ENCODE data around the gene CBX5.
A peak's percentile ranks its signal among the peaks of the same experiment; 100 is the strongest.
"Not testable (repeated sequence)": the region's sequence is repeated elsewhere in the genome, so short reads cannot be mapped to it uniquely, and the experiment has no call there.

CBX5 gene

DNA sequence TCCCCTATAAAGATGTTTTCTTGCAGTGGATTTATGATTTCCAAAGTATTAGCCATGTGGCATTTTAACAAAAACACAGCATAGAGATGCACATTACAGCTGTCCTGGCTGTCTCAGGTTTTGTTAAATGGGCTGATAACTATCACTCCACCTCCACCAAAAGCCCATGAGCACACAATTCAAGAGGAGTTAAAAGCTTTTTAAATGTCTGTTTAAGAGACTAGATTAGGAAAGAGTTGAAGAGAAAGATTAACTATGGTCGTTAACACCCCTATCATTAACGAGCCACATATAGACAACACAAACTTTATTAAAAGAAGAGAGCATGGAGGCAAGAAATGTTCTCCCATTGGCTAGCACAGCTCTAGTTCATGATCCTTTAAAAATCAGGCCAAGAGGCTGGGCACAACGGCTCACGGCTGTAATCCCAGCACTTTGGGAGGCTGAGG lies 14.5 kb downstream of the CBX5 start:
- no peak for DNase-seq (ENCODE audit: low read depth in 2 of 2)

GRCh38 chr12:54262403-54262925 lies 17.5 kb downstream of the CBX5 start:
- DNase-seq (ENCODE audit: low read depth in 2 of 2), result peak in 1 of 2 experiments; percentile 31

DNA sequence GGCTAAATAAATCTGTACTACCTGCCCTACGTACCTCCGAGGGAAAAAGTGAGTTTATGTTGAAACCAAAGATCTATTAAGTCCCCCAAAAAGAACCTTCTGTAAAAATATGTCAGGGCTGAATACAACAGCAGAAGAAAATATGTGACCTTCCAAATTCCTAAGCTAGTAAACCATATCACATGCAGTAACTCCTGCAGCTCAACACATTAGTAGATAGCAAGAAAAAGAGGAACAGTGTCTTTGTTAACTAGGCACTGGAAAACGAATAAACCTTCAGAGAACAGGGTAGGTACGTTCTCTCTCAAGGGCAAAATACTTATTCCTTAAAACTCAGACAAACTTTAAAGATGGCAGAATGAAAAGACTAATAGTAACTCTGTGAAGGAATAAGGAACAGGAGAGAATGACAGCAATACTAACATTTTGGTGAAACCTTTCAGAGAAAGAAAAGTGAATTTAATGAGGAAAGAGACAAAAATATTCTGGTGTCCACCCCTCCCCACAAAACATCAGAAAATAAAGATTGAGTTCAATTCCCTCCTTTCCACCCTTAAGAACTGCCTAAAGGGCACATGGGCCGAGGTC lies 18.0 kb downstream of the CBX5 start:
- DNase-seq (ENCODE audit: low read depth in 2 of 2), result no peak

GRCh38 chr12:54259194-54260011 lies 20.5 kb downstream of the CBX5 start:
- DNase-seq (ENCODE audit: low read depth in 2 of 2), result peak; percentile 82 to 83

DNA sequence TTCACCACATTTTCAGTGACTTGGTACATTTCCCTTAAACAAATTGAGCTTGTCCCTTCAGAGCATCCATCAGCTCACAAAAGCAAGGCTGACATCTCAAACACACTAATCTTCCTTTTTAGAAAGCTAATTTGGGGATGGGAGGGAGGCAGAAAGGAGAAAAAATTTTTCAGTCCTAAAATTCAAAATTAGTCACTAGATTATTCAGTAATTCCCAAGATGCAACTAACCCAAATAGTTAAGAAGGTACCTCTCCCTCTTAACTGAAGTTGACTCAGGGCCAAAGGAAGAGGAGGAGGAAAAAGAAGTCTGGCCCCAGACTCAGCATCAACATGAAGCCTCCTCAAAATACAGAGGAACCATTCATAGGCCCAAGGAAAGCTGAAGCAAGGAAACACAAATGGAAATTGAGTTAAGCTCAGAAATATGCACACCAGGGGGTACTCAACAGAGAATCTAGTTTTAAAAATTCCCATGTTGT lies 21.7 kb downstream of the CBX5 start:
- peak; percentile 38 for DNase-seq (ENCODE audit: low read depth in 2 of 2)

GRCh38 chr12:54257332-54257731 lies 22.6 kb downstream of the CBX5 start:
- no peak for DNase-seq (ENCODE audit: low read depth in 2 of 2)

GRCh38 chr12:54253240-54253639 lies 26.7 kb downstream of the CBX5 start:
- no peak for DNase-seq (ENCODE audit: low read depth in 2 of 2)

DNA sequence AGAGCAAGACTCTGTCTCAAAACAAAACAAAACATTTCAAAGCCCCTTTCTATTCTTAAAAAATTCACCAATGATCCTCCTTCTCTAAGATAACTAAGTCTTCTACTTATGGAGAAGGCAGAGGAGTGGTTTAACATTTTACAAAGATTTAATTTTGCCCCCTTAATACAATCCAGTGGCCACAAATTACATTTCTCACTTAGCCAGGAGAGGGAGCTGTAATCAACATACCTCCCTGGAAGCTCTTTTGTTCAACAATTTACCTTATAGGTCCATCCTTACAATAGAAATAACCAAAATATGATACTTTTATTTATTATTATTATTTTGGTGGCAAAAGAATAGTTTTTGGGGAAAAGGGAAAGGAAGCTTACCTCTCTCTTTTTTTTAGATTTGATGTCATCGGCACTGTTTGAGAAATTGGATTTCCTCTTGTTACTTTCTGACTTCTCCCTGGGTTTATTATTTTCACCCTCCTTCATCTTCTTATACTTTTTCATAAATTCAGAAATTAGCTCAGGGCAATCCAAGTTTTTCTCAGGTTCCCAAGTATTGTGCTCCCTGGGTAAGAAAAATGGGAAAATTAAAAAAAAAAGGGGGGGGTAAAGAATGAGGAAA lies 28.1 kb downstream of the CBX5 start:
- DNase-seq (ENCODE audit: low read depth in 2 of 2), result no peak

DNA sequence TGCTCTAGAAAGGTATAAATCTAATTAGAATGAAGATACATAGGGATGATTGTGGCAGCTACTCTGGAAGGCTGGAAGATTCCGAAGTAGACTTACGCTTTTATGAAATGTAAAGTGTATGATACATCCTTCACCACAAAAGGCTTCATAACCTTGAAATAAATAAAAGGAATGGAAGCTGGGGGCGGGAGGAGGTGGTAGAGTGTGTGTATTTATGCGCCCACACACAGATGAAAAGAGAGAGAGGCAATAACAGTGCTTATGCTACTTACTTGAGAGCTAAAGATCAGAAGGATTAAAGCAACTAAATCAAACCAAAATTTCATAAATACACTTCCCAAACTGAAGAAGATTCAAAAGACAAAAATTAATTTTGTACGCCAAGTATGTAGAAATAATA lies 30.4 kb downstream of the CBX5 start:
- DNase-seq (ENCODE audit: low read depth in 2 of 2), result no peak

GRCh38 chr12:54246011-54246641 lies 33.8 kb downstream of the CBX5 start:
- DNase-seq (ENCODE audit: low read depth in 2 of 2), result no peak

DNA sequence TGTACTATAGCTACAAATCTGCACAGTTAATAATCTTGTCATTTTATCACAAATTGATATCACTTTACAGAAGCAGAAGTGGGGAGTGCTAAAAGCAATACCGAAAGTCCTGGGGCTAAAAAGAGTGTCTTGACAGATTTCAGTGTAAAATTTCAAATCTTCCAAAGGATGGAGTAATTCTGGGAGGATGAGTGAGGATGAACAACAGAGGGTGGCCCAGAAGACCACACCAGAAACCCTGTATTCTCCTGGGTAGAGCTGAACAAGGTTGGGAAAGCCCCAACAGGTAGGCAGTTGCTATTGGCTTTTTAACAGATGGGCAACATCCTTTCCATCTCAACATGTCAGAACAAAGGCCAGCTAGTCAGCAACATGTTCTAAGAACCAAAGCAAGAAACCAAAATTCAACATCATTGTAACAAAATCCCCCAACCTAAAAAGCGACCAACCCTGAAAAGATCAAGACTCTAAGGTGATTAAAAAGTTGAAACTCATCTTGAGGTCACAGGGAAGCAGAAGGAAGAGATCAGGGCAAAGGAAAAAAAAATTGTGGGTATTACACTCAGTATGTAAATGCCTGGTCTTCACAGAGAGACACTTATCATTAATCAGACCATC lies 38.8 kb downstream of the CBX5 start:
- DNase-seq (ENCODE audit: low read depth in 2 of 2), result no peak

DNA sequence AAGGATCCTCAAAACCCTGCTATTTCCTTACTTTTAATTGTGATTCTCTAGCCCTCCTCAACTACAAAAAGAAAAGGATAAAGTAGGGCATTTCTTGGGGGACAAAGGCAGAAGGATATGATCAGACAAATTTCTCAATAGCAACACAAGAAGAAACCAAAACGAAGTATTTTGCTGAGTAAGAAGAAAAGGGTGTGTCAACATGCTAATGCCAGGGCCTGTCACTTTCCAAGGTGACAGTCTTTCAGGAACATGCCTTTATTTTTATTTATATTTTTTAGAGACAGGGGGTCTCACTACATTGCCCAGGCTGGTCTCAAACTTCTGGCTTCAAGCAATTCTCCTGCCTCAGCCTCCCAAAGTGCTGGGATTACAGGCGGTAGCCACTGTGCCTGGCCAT lies 39.8 kb downstream of the CBX5 start:
- DNase-seq (ENCODE audit: low read depth in 2 of 2), result no peak

DNA sequence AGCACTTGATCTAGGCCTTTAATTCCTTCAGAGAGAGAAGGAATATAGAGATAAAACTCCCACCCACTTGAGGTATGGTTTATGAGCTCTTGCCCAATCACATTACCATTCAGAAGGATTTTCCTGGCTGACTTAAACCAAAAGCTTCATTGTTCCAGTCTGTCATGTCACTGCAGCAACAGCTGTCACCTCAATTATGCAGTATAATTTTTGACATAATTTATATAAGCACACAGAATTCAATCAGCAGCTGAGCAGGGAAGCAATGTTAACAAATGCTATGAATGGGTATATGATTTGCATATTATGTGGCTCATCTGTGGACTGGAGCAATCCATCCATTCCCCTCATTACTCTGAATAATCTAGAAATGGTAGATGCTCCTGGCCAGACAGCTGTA lies 40.3 kb downstream of the CBX5 start:
- no peak for DNase-seq (ENCODE audit: low read depth in 2 of 2)

GRCh38 chr12:54238531-54238930 lies 41.4 kb downstream of the CBX5 start:
- no peak for DNase-seq (ENCODE audit: low read depth in 2 of 2)

- DNase-seq (ENCODE audit: low read depth in 2 of 2), result peak; percentile 47
Measured at GRCh38 chr12:54232790-54233189, 47.1 kb downstream of the CBX5 start.

GRCh38 chr12:54231269-54231668 lies 48.7 kb downstream of the CBX5 start:
- DNase-seq (ENCODE audit: low read depth in 2 of 2), result not testable (repeated sequence)

GRCh38 chr12:54230555-54230954 lies 49.4 kb downstream of the CBX5 start:
- no peak for DNase-seq (ENCODE audit: low read depth in 2 of 2)

- DNase-seq (ENCODE audit: low read depth in 2 of 2), result peak; percentile 92
Measured at GRCh38 chr12:54229624-54230212, 50.2 kb downstream of the CBX5 start.

- DNase-seq (ENCODE audit: low read depth in 2 of 2), result no peak
Measured at GRCh38 chr12:54228471-54228870, 51.5 kb downstream of the CBX5 start.

DNA sequence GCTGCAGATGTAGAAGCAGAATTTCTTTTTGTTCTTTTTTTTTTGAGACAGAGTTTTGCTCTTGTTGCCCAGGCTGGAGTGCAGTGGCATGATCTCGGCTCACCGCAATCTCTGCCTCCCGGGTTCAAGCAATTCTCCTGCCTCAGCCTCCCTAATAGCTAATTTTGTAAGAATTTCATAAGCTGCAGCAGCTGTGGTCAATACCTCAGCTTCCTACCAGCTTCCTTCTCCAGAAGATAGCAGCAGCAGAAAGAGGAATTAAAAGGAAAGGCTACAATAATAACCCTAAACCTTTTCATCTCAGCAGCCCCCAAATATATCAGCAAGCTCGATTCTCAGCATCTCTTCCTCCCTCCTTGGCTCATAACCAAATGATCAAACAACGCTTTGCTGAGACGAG lies 52.0 kb downstream of the CBX5 start:
- DNase-seq (ENCODE audit: low read depth in 2 of 2), result not testable (repeated sequence)

- no peak for DNase-seq (ENCODE audit: low read depth in 2 of 2)
Measured at GRCh38 chr12:54227376-54227775, 52.5 kb downstream of the CBX5 start.

Measured in fibroblast of skin of left quadriceps (primary cell).